SK-N-SH treated with all-trans-retinoic acid at 6 μM for 48 hours (cell line): ENCODE data around the gene CDC20B.
A peak's percentile ranks its signal among the peaks of the same experiment; 100 is the strongest.

ENCODE experiments used
- ATAC-seq: fragments of 200-7000 bp; cut with Tn5 transposase; 3 replicates; pipeline ENCODE4 v1.9.1; 2020; ENCODE audit warnings: mild to moderate bottlenecking, moderate library complexity
- ARNTL ChIP-seq: fragments of 450-650 bp; formaldehyde crosslinking; IDR thresholded peaks from 2 replicates; pipeline ENCODE4 v1.5.0; 2020; ENCODE audit warnings: low read depth, mild to moderate bottlenecking, moderate library complexity, borderline replicate concordance
- BACH2 ChIP-seq: fragments of 250-450 bp; sonication (Bioruptor Pico); IDR thresholded peaks from 2 replicates; pipeline ENCODE4 v1.9.0; 2021; ENCODE audit warnings: mild to moderate bottlenecking, borderline replicate concordance
- CREB5 ChIP-seq: fragments of 250-450 bp; sonication (Bioruptor Pico); IDR thresholded peaks from 2 replicates; pipeline ENCODE4 v1.5.1; 2020; ENCODE audit warnings: low read depth, mild to moderate bottlenecking, moderate library complexity
- CSDC2 ChIP-seq: fragments of 250-450 bp; sonication (Bioruptor Pico); IDR thresholded peaks from 2 replicates; pipeline ENCODE4 v1.5.0; 2020; ENCODE audit warnings: mild to moderate bottlenecking, moderate library complexity
- ESRRG ChIP-seq: fragments of 250-450 bp; sonication (Bioruptor Pico); IDR thresholded peaks from 2 replicates; pipeline ENCODE4 v1.6.1; 2021; ENCODE audit warnings: mild to moderate bottlenecking
- GLIS3 ChIP-seq: fragments of 250-450 bp; sonication (Bioruptor Pico); IDR thresholded peaks from 2 replicates; pipeline ENCODE4 v1.5.0; 2020; ENCODE audit warnings: mild to moderate bottlenecking, moderate library complexity
- ISL1 ChIP-seq: fragments of 250-450 bp; sonication (Bioruptor Pico); IDR thresholded peaks from 2 replicates; pipeline ENCODE4 v2.1.2; 2022; ENCODE audit warnings: mild to moderate bottlenecking, moderate library complexity
- RARB ChIP-seq: fragments of 250-450 bp; sonication (Bioruptor Pico); IDR thresholded peaks from 2 replicates; pipeline ENCODE4 v1.8.0; 2021; ENCODE audit warnings: mild to moderate bottlenecking, moderate library complexity
- SNAI2 ChIP-seq: fragments of 250-450 bp; sonication (Bioruptor Pico); IDR thresholded peaks from 2 replicates; pipeline ENCODE4 v1.5.0; 2020; ENCODE audit warnings: mild to moderate bottlenecking, moderate library complexity
- TCF4 ChIP-seq: fragments of 250-450 bp; sonication (Bioruptor Pico); IDR thresholded peaks from 2 replicates; pipeline ENCODE4 v1.8.0; 2021; ENCODE audit warnings: mild to moderate bottlenecking, moderate library complexity, borderline replicate concordance
- TOX ChIP-seq: fragments of 250-450 bp; sonication (Bioruptor Pico); IDR thresholded peaks from 2 replicates; pipeline ENCODE4 v1.8.0; 2021; ENCODE audit warnings: mild to moderate bottlenecking, moderate library complexity, borderline replicate concordance
- ZC3H10 ChIP-seq: fragments of 250-450 bp; sonication (Bioruptor Pico); IDR thresholded peaks from 2 replicates; pipeline ENCODE4 v1.5.1; 2021; ENCODE audit warnings: mild to moderate bottlenecking, moderate library complexity
- ZFP3 ChIP-seq: fragments of 250-450 bp; sonication (Bioruptor Pico); IDR thresholded peaks from 2 replicates; pipeline ENCODE4 v1.5.0; 2020; ENCODE audit warnings: mild to moderate bottlenecking, moderate library complexity
- ZFP30 ChIP-seq: fragments of 450-650 bp; formaldehyde crosslinking; IDR thresholded peaks from 2 replicates; pipeline ENCODE4 v1.5.0; 2022; ENCODE audit warnings: mild to moderate bottlenecking, moderate library complexity
- ZNF565 ChIP-seq: fragments of 450-650 bp; formaldehyde crosslinking; conservative IDR thresholded peaks from 2 replicates; pipeline ENCODE4 v1.5.0; 2020; ENCODE audit warnings: low read depth, mild to moderate bottlenecking, moderate library complexity
- ZNF70 ChIP-seq: fragments of 450-650 bp; formaldehyde crosslinking; IDR thresholded peaks from 2 replicates; pipeline ENCODE4 v1.5.0; 2020; ENCODE audit warnings: mild to moderate bottlenecking, moderate library complexity
- TF ChIP-seq, protein P1 (sequence below): fragments of 250-450 bp; sonication (Bioruptor Pico); IDR thresholded peaks from 2 replicates; pipeline ENCODE4 v1.5.1; 2021; ENCODE audit warnings: mild to moderate bottlenecking, moderate library complexity
- TF ChIP-seq, protein P2 (sequence below): fragments of 250-450 bp; sonication (Bioruptor Pico); IDR thresholded peaks from 2 replicates; pipeline ENCODE4 v1.5.0; 2020; ENCODE audit warnings: mild to moderate bottlenecking, moderate library complexity
- TF ChIP-seq, protein P3 (sequence below): fragments of 250-450 bp; sonication (Bioruptor Pico); IDR thresholded peaks from 2 replicates; pipeline ENCODE4 v1.8.0; 2021; ENCODE audit warnings: low read depth, mild to moderate bottlenecking, moderate library complexity, borderline replicate concordance
- TF ChIP-seq, protein P4 (sequence below): fragments of 250-450 bp; sonication (Bioruptor Pico); IDR thresholded peaks from 2 replicates; pipeline ENCODE4 v1.8.0; 2020; ENCODE audit warnings: mild to moderate bottlenecking, moderate library complexity, borderline replicate concordance

The CDC20B gene

DNA sequence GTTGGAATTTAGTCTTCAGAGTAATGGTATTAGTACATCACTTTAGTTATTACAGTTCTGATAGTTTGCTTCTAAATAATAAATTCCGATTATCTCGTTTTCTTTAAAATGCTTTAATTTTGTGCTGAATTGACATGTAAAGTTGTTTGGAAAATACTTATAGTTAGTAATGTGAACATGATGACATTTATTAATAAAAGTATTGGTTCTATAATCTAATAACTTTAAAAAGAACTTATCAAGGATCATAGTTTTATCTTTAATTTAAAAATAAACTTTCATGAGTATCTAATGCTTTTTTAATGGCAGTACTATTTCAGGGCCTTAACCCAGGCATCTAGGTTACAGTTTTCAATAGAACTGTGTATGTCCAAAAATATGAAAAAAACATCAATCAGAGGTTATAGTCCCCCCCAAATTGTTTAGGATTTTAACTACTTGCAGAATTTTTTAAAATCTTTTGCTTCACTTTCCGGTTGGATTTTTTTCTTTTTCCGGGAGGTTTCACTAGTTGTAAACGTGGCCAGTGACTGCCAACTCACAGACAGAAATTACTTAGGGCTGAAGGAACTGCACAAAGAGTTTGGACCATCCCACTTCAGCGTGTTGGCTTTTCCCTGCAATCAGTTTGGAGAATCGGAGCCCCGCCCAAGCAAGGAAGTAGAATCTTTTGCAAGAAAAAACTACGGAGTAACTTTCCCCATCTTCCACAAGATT lies 12.3 kb downstream of the CDC20B start:
- peak; percentile 94 for ATAC-seq
- TF ChIP-seq ZC3H10 (CRISPR knock-in tag) (no peak), ZFP30 (CRISPR knock-in tag) (no peak), ISL1 (CRISPR knock-in tag) (no peak), TCF4 (CRISPR knock-in tag) (no peak), BACH2 (CRISPR knock-in tag) (no peak), ZNF565 (CRISPR knock-in tag) (no peak), SNAI2 (CRISPR knock-in tag) (no peak), ARNTL (CRISPR knock-in tag) (no peak), TOX (CRISPR knock-in tag) (no peak), CREB5 (CRISPR knock-in tag) (no peak), CSDC2 (CRISPR knock-in tag) (no peak), ESRRG (CRISPR knock-in tag) (no peak), RARB (no peak), ZFP3 (CRISPR knock-in tag) (no peak), ZNF70 (CRISPR knock-in tag) (no peak)
- TF ChIP-seq, protein P1, sequence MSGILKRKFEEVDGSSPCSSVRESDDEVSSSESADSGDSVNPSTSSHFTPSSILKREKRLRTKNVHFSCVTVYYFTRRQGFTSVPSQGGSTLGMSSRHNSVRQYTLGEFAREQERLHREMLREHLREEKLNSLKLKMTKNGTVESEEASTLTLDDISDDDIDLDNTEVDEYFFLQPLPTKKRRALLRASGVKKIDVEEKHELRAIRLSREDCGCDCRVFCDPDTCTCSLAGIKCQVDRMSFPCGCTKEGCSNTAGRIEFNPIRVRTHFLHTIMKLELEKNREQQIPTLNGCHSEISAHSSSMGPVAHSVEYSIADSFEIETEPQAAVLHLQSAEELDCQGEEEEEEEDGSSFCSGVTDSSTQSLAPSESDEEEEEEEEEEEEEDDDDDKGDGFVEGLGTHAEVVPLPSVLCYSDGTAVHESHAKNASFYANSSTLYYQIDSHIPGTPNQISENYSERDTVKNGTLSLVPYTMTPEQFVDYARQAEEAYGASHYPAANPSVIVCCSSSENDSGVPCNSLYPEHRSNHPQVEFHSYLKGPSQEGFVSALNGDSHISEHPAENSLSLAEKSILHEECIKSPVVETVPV (CRISPR knock-in tag), result no peak
- TF ChIP-seq, protein P2, sequence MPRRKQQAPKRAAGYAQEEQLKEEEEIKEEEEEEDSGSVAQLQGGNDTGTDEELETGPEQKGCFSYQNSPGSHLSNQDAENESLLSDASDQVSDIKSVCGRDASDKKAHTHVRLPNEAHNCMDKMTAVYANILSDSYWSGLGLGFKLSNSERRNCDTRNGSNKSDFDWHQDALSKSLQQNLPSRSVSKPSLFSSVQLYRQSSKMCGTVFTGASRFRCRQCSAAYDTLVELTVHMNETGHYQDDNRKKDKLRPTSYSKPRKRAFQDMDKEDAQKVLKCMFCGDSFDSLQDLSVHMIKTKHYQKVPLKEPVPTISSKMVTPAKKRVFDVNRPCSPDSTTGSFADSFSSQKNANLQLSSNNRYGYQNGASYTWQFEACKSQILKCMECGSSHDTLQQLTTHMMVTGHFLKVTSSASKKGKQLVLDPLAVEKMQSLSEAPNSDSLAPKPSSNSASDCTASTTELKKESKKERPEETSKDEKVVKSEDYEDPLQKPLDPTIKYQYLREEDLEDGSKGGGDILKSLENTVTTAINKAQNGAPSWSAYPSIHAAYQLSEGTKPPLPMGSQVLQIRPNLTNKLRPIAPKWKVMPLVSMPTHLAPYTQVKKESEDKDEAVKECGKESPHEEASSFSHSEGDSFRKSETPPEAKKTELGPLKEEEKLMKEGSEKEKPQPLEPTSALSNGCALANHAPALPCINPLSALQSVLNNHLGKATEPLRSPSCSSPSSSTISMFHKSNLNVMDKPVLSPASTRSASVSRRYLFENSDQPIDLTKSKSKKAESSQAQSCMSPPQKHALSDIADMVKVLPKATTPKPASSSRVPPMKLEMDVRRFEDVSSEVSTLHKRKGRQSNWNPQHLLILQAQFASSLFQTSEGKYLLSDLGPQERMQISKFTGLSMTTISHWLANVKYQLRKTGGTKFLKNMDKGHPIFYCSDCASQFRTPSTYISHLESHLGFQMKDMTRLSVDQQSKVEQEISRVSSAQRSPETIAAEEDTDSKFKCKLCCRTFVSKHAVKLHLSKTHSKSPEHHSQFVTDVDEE (CRISPR knock-in tag), result no peak
- TF ChIP-seq, protein P3, sequence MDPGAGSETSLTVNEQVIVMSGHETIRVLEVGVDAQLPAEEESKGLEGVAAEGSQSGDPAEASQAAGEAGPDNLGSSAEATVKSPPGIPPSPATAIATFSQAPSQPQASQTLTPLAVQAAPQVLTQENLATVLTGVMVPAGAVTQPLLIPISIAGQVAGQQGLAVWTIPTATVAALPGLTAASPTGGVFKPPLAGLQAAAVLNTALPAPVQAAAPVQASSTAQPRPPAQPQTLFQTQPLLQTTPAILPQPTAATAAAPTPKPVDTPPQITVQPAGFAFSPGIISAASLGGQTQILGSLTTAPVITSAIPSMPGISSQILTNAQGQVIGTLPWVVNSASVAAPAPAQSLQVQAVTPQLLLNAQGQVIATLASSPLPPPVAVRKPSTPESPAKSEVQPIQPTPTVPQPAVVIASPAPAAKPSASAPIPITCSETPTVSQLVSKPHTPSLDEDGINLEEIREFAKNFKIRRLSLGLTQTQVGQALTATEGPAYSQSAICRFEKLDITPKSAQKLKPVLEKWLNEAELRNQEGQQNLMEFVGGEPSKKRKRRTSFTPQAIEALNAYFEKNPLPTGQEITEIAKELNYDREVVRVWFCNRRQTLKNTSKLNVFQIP (CRISPR knock-in tag), result no peak
- TF ChIP-seq, protein P4, sequence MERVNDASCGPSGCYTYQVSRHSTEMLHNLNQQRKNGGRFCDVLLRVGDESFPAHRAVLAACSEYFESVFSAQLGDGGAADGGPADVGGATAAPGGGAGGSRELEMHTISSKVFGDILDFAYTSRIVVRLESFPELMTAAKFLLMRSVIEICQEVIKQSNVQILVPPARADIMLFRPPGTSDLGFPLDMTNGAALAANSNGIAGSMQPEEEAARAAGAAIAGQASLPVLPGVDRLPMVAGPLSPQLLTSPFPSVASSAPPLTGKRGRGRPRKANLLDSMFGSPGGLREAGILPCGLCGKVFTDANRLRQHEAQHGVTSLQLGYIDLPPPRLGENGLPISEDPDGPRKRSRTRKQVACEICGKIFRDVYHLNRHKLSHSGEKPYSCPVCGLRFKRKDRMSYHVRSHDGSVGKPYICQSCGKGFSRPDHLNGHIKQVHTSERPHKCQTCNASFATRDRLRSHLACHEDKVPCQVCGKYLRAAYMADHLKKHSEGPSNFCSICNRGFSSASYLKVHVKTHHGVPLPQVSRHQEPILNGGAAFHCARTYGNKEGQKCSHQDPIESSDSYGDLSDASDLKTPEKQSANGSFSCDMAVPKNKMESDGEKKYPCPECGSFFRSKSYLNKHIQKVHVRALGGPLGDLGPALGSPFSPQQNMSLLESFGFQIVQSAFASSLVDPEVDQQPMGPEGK (CRISPR knock-in tag), result no peak

DNA sequence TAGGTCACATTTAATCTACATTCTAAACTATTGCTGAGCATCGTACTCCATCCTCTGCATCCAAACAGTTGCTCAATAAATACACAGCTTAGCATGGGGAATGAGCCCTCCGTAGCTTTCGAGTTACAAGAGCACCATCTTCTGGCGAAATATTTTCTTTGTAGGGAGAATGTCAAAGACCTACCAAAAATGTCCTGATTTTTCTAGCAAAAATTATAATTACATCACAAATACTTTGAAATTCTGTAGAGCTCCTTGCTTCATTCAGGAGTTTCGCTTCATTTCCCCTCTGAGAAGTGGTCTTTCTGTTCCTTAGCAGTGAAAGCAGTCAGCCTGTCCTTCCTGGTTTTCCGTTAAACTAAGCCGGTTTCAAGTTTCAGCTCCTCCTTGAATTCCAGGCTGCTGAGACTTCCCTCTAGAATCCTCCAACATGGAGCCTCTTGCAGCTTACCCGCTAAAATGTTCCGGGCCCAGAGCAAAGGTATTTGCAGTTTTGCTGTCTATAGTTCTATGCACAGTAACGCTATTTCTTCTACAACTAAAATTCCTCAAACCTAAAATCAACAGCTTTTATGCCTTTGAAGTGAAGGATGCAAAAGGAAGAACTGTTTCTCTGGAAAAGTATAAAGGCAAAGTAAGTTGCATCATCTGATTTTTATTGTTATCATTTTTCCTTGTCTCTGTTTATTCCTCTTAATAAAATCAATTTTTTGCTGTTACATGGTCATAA lies 13.0 kb downstream of the CDC20B start, which contains the start of gene GPX8:
TSS of gene GPX8 (plus strand) at position 409 of the 730 bp plus-strand sequence. CDS start at position 431, 22 bp downstream.
- peak; percentile 97 for ATAC-seq
- TF ChIP-seq ZNF70 (CRISPR knock-in tag) (no peak), CREB5 (CRISPR knock-in tag) (no peak), CSDC2 (CRISPR knock-in tag) (no peak), RARB (no peak), GLIS3 (CRISPR knock-in tag) (no peak), ZFP3 (CRISPR knock-in tag) (no peak), TCF4 (CRISPR knock-in tag) (no peak), ESRRG (CRISPR knock-in tag) (no peak), ZFP30 (CRISPR knock-in tag) (no peak), BACH2 (CRISPR knock-in tag) (no peak)
- TF ChIP-seq, protein P2 (CRISPR knock-in tag), result no peak
- TF ChIP-seq, protein P3 (CRISPR knock-in tag), result no peak
